H9 (cell line): ENCODE data around the gene IRF4. TPM values are rescaled to one million over a fixed set of nuclear protein-coding genes. Genes with fewer than 3 reads are reported as not detected.

ENCODE experiments used
- DNase-seq: peaks from one replicate; pipeline ENCODE4 v3.0.0-alpha.2; 2017
- H2AFZ ChIP-seq: one replicate; pipeline ENCODE4 v1.6.1; 2013; ENCODE audit warnings: mild to moderate bottlenecking, low read length, control low read depth, moderate library complexity
- H2AK5ac ChIP-seq: 2 replicates; pipeline ENCODE4 v1.6.1; 2013; ENCODE audit warnings: low read length, control low read depth, mixed read lengths; ENCODE audit not compliant: insufficient read length
- H2BK120ac ChIP-seq: one replicate; pipeline ENCODE4 v1.6.1; 2013; ENCODE audit warnings: low read depth, mild to moderate bottlenecking, low read length, control low read depth, inconsistent platforms; ENCODE audit not compliant: poor library complexity, severe bottlenecking
- H2BK12ac ChIP-seq: 2 replicates; pipeline ENCODE4 v1.6.1; 2013; ENCODE audit warnings: low read length, control low read depth, mixed read lengths, low read depth; ENCODE audit not compliant: insufficient read length
- H2BK15ac ChIP-seq: 2 replicates; pipeline ENCODE4 v1.6.1; 2013; ENCODE audit warnings: low read depth, low read length, control low read depth
- H2BK20ac ChIP-seq: one replicate; pipeline ENCODE4 v1.6.1; 2013; ENCODE audit warnings: low read depth, mild to moderate bottlenecking, low read length, control low read depth, inconsistent platforms; ENCODE audit not compliant: poor library complexity, severe bottlenecking
- H2BK5ac ChIP-seq: 2 replicates; pipeline ENCODE4 v1.6.1; 2013; ENCODE audit warnings: low read length, control low read depth, mixed read lengths; ENCODE audit not compliant: insufficient read length
- H3K14ac ChIP-seq: 2 replicates; pipeline ENCODE4 v1.6.1; 2013; ENCODE audit warnings: low read length, control low read depth; ENCODE audit not compliant: insufficient read depth
- H3K18ac ChIP-seq: 2 replicates; pipeline ENCODE4 v1.6.1; 2013; ENCODE audit warnings: low read depth, mild to moderate bottlenecking, mixed read lengths, low read length, control low read depth; ENCODE audit not compliant: insufficient read length
- H3K23ac ChIP-seq: 2 replicates; pipeline ENCODE4 v1.6.1; 2013; ENCODE audit warnings: low read length, control low read depth, mixed read lengths, low read depth; ENCODE audit not compliant: insufficient read length
- H3K23me2 ChIP-seq: 2 replicates; pipeline ENCODE4 v1.6.1; 2013; ENCODE audit warnings: low read depth, mild to moderate bottlenecking, mixed read lengths, low read length, control low read depth; ENCODE audit not compliant: insufficient read length, poor library complexity, severe bottlenecking
- H3K27ac ChIP-seq: 2 replicates; pipeline ENCODE4 v1.5.1; 2013; ENCODE audit warnings: low read length, control low read depth, mixed read lengths, low read depth; ENCODE audit not compliant: insufficient read length
- H3K27me3 ChIP-seq: 2 replicates; pipeline ENCODE4 v1.6.1; 2013; ENCODE audit warnings: low read length, control low read depth, inconsistent platforms; ENCODE audit not compliant: insufficient read depth
- H3K4ac ChIP-seq: 2 replicates; pipeline ENCODE4 v1.6.1; 2013; ENCODE audit warnings: low read depth, mild to moderate bottlenecking, control low read depth, inconsistent platforms, low read length, moderate library complexity
- H3K4me1 ChIP-seq: 2 replicates; pipeline ENCODE4 v1.6.1; 2013; ENCODE audit warnings: low read length, control low read depth, inconsistent platforms; ENCODE audit not compliant: insufficient read depth
- H3K4me2 ChIP-seq: 2 replicates; pipeline ENCODE4 v1.6.1; 2013; ENCODE audit warnings: low read length, control low read depth, mixed read lengths; ENCODE audit not compliant: insufficient read length, insufficient read depth
- H3K56ac ChIP-seq: 2 replicates; pipeline ENCODE4 v1.6.1; 2013; ENCODE audit warnings: low read depth, mild to moderate bottlenecking, mixed read lengths, low read length, control low read depth; ENCODE audit not compliant: insufficient read length
- H3K79me1 ChIP-seq: 2 replicates; pipeline ENCODE4 v1.6.1; 2013; ENCODE audit warnings: low read depth, mild to moderate bottlenecking, moderate library complexity, low read length, control low read depth, inconsistent platforms; ENCODE audit not compliant: insufficient read depth, poor library complexity, severe bottlenecking
- H3K79me2 ChIP-seq: 2 replicates; pipeline ENCODE4 v1.6.1; 2013; ENCODE audit warnings: low read length, control low read depth, inconsistent platforms; ENCODE audit not compliant: insufficient read depth
- H3K9ac ChIP-seq: 2 replicates; pipeline ENCODE4 v1.6.1; 2013; ENCODE audit warnings: low read length, control low read depth, mixed read lengths; ENCODE audit not compliant: insufficient read length; ENCODE audit errors: extremely low read depth
- H3K9me3 ChIP-seq: one replicate; pipeline ENCODE4 v1.6.1; 2013; ENCODE audit warnings: low read depth, low read length, inconsistent platforms; ENCODE audit not compliant: control insufficient read depth
- H3T11ph ChIP-seq: one replicate; pipeline ENCODE4 v1.6.1; 2013; ENCODE audit warnings: mild to moderate bottlenecking, low read length, control low read depth, inconsistent platforms
- H4K20me1 ChIP-seq: one replicate; pipeline ENCODE4 v1.6.1; 2013; ENCODE audit not compliant: control insufficient read depth, insufficient read length, insufficient read depth
- H4K5ac ChIP-seq: 2 replicates; pipeline ENCODE4 v1.6.1; 2013; ENCODE audit warnings: low read depth, mild to moderate bottlenecking, mixed read lengths, low read length, control low read depth; ENCODE audit not compliant: insufficient read length
- H4K8ac ChIP-seq: replicated peaks from 2 replicates; pipeline ENCODE4 v1.6.1; 2013; ENCODE audit warnings: low read length, control low read depth, mixed read lengths, low read depth; ENCODE audit not compliant: insufficient read length
- H4K91ac ChIP-seq: 2 replicates; pipeline ENCODE4 v1.6.1; 2013; ENCODE audit warnings: low read depth, mild to moderate bottlenecking, moderate library complexity, mixed read lengths, low read length, control low read depth; ENCODE audit not compliant: insufficient read length
- H3K27ac Mint-ChIP-seq, 3 experiments: 2 replicates in 2 of 3; 3 replicates in 1 of 3; pipeline ENCODE4 v1.8.0; 2020 to 2021; ENCODE audit warnings: mixed read lengths in 3 of 3, mild to moderate bottlenecking in 1 of 3, moderate library complexity in 1 of 3
- H3K27me3 Mint-ChIP-seq: 2 replicates; pipeline ENCODE4 v1.8.0; 2021; ENCODE audit warnings: low read depth, mild to moderate bottlenecking, moderate library complexity, mixed read lengths
- H3K36me3 Mint-ChIP-seq, 3 experiments: 2 replicates in 2 of 3; 3 replicates in 1 of 3; pipeline ENCODE4 v1.8.0; 2020 to 2021; ENCODE audit warnings: low read depth in 3 of 3, mixed read lengths in 3 of 3; ENCODE audit not compliant: insufficient read depth in 1 of 3
- H3K4me1 Mint-ChIP-seq, 2 experiments: 2 replicates each; pipeline ENCODE4 v1.8.0; 2020; ENCODE audit warnings: mixed read lengths in 2 of 2
- H3K4me3 Mint-ChIP-seq, 2 experiments: 2 replicates in 1 of 2; 3 replicates in 1 of 2; pipeline ENCODE4 v1.8.0; 2020 to 2021; ENCODE audit warnings: mild to moderate bottlenecking in 2 of 2, mixed read lengths in 2 of 2, moderate library complexity in 1 of 2
- H3K9me3 Mint-ChIP-seq, 2 experiments: 2 replicates in 1 of 2; 3 replicates in 1 of 2; pipeline ENCODE4 v1.8.0; 2020; ENCODE audit warnings: mild to moderate bottlenecking in 2 of 2, mixed read lengths in 2 of 2, moderate library complexity in 1 of 2
- CTCF ChIP-seq: fragments of 200-600 bp; sonication (generic); conservative IDR thresholded peaks from 3 replicates; pipeline ENCODE4 v1.8.0; 2021; ENCODE audit warnings: antibody characterized with exemption, mild to moderate bottlenecking
- WGBS: extraction: QIAGEN DNeasy Blood & Tissue Kit; methylation state at CpG from one replicate; pipeline ENCODE4 v1.1.7; 2013; ENCODE audit warnings: missing lambda C conversion rate, low lambda C conversion rate, mixed read lengths; ENCODE audit not compliant: insufficient read length; ENCODE audit errors: extremely low coverage; 5-methylcytosine and 5-hydroxymethylcytosine counted together
- total RNA-seq: library from RNA; stranded (reverse); gene quantifications from 2 replicates; pipeline ENCODE4 v1.2.1, GENCODE V29; 2021

IRF4 gene
- total RNA-seq, 1 experiment from 2014 or later: 0.31 TPM

- Histone ChIP-seq H3K9ac (no peak overlapping the region), H2AFZ (no peak overlapping the region), H3K79me2 (no peaks in the 10 kb centered on the region), H3K14ac (no peak overlapping the region; the same call in 1 of the 2 replicates), H3K18ac (no peak overlapping the region), H4K8ac (no peak overlapping the region), H2BK12ac (no peak overlapping the region), H2BK15ac (no peak overlapping the region), H3K9me3 (peaks cover 77% of the 10 kb centered on the region), H3K4ac (no peak overlapping the region), H4K91ac (no peak overlapping the region), H3K23ac (no peak overlapping the region), H3K4me1 (no peaks in the 10 kb centered on the region), H3T11ph (no peak overlapping the region), H3K23me2 (no peaks in the 10 kb centered on the region), H3K56ac (no peak overlapping the region), H2BK120ac (no peak overlapping the region), H3K27me3 (no peaks in the 10 kb centered on the region), H2BK20ac (no peak overlapping the region), H4K20me1 (no peaks in the 10 kb centered on the region), H3K79me1 (no peaks in the 10 kb centered on the region), H4K5ac (no peak overlapping the region), H3K27ac (no peak overlapping the region), H2BK5ac (no peak overlapping the region), H3K4me2 (no peak overlapping the region), H2AK5ac (no peak overlapping the region)
- H3K36me3 Mint-ChIP-seq: peaks cover 16 to 22% (median 16%) of the 10 kb centered on the region in 3 experiments
- no peak overlapping the region; a peak in 1 of 7 replicates for H3K27ac Mint-ChIP-seq
- H3K4me3 Mint-ChIP-seq: no peak overlapping the region
- no CpG with 5 or more reads among the region's 4 CpGs for WGBS
- peaks cover 9% of the 10 kb centered on the region for H3K27me3 Mint-ChIP-seq
- H3K9me3 Mint-ChIP-seq: peaks cover 93 to 99% of the 10 kb centered on the region in 2 experiments
- no peak for TF ChIP-seq CTCF
- DNase-seq: no peak
- H3K4me1 Mint-ChIP-seq: no peaks in the 10 kb centered on the region
Observed at GRCh38 chr6:358432-358831, 33.1 kb upstream of the IRF4 start.
